ENCODE measurements around the gene TOMM22.

TOMM22 gene

DNA sequence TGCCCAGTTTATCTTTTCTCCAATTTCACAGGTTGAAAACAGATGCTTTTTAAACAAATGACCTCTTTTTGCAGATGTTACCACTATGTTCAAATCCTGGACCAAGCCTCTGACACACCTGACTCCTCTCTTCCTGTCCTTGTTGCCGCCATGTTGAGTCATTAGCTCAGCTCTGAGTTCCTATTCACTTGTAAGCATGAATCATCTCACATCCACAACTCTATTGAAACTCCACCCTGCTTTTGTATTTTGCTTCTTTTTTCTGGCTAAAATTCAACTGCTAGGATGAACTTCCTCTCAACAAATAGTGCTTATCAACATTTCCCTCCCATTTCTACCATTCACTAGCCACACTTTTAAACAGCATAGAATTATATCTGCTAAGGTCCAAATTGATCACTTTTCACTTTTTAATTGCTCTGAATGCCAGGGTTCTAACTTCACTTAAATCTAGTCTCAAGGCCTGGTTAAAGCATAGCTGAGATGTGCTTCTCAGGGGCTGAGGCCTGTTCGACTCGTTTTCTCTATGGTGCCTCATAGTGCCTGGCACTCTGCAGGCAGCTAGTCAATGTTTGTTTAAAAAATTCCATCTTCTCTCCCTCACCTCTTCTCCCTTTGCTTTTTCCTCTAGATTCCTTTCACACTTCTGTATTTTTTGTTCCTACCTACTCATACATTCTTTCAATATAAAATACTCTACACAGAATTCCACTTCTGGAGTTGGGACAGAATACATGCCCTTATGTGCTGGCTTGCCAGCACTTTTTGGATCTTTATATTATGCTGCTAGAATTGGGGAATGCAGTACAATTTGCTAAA is 15.1 kb downstream of the TOMM22 start:
- FAIRE-seq = no peak

DNA sequence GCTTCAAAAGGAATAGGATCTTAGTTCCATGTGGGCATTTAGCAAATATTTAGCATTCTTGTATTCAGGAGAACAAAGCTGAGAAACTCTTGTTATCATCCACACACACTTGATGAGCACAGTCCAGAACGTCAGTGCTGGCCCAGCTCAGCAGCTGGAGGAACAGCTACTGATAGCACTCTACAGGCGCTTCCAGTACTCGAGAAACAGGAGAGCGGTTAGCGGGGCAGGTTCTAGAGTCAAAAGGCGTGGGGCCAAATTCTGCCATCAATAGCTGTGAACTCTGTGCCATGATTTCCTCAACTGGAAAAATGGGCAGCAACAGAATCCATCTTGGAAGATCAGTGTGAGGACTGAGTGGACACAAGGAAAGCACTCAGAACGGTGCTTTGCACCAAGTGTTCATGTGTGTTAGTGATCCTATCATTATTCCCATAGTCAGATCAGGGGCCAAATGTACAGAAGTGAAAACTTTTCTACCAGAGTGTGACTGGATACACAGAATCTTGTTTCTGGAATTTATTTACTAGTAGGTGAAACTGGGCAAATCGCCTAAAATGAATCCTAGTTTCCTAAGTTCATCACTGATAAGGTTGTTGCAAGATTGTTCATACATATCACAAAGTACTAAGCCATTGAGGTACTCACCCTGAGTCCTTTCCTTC is 15.8 kb downstream of the TOMM22 start:
- no peak for FAIRE-seq

DNA sequence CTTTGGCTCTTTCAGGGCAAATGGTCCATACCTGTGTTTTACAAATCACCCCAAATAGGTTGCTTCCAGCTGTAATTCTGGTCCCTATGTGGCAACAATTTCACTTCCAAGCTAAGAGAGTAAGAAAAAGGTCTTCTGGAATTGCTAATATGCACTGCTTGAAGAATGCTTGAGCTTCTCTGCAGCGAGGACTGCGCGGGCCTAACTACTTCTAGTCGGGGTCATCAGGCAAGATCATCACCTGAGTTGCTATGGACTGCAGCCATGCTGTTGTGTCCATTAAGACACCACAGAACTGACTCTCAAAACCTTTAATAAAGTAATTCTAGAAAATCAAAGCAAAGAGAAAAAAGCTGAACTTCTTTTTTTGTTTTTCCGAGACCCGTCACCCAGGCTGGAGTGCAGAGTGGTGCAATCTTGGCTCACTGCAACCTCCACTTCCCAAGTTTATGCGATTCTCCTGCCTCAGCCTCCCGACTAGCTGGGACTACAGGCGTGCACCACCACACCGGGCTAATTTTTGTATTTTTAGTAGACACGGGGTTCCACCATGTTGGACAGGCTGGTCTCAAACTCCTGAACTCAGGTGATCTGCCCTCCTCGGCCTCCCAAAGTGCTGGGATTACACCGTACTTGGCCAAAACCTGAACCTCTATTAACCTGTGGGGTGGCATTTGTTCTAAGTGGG is 16.8 kb downstream of the TOMM22 start:
- FAIRE-seq = no peak

DNA sequence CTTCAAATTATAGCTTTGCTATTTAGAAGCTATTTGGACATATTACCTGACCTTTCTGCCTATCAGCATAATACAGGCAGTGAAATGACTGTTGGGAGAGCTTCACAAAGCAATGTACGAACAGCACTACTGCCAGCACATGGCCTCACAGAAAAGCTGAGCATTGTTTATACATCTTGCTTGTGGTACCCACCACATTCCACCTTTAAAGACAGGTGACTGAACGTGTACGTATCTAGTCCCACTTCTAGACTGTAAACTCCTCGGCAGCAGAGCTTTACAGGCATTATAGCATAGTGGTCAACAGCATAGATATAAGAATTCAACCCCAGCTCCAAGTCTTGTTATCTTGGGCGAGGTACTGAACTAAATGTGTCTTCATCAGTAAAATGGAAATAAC is 17.4 kb downstream of the TOMM22 start:
- FAIRE-seq = no peak

DNA sequence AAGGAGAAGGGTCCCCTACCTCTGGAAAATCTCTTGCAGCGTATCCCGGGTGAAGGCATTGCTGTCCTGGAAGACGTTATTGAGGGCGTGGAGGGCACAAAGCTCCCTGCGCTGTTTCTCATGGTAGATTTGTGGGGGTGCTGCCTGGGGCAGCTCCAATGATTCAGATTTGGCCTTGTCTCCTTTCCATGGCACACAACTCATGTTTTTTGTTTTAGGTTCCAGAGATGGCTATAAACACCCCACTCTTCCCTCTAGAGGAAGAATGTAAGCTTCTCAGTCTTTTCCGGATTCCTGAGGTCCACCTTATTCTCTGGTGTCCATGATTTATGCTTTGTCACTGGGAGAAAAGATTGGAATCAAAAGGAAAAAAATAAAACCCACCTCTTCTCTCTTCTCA is 18.0 kb downstream of the TOMM22 start:
- no peak for FAIRE-seq

DNA sequence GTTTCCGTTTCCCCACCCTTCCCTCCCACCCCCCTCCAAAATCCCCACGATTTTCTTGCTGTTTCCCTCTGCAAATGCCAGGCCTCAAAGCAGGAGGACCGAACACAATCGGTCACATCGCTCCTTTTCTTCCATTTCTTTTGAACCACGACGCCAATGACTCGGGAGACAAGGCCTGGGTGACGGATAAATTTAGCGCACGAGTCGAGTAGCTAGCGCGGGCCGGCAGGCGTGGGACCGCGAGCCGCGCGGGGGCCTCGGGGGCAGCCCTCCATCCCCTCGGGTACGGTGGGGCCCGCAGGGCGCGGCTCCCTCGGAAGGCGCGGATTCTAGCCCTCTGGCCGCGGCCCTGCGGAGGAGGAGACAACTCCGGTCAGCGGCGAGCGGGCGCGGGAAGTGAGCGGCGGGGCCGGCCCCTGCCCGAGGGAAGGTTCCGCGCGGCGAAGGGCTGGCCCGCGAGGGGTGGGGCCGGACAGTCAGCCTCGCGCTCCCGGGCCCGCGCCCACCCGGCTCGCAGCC is 18.6 kb downstream of the TOMM22 start:
- FAIRE-seq = no peak

DNA sequence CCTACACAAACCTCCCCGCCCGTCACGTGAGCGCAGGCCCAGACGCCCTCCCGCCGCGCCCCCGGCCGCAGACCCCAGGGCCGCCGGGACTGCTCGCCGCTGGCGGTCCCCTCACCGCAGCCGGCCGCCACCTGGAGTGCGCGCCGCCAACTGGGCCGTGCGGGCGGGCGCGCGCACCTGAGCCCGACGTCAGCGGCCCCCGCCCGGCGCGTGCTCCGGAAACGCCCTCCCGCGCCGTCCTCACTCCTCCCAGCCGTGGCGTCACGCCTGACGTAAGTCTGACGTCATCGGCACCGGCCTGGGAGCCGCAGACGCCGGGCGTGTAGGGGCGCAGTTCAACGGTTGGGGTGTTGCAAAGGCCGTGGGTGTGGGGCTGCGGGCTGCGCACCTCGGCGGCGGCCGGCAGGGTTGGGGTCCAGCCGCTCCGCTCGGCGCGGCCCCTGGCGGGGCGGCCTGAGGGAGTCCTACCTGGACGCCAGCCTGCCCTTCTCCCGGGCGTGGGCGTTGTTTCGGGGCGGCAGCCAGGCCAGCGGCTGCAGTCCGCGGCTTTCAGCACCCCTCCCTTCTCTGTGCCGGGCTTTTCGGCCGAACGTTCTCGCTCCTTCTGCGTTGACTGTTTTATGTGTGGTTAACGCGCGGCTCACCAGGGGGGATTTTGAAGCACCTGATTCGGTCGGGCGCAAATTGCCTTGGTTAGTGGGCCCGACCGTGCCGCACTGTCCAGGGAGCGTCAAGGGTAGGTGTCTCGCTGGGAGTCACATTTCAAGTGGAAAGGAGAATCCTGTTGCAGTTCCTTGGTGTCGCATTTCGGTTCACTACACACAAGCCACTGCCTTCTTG is 19.3 kb downstream of the TOMM22 start, which contains the start of gene JOSD1:
JOSD1 (minus strand) TSS at position 155 of the 840 bp plus-strand sequence. CDS start 956 bp downstream, outside the sequence.
- no peak for FAIRE-seq

DNA sequence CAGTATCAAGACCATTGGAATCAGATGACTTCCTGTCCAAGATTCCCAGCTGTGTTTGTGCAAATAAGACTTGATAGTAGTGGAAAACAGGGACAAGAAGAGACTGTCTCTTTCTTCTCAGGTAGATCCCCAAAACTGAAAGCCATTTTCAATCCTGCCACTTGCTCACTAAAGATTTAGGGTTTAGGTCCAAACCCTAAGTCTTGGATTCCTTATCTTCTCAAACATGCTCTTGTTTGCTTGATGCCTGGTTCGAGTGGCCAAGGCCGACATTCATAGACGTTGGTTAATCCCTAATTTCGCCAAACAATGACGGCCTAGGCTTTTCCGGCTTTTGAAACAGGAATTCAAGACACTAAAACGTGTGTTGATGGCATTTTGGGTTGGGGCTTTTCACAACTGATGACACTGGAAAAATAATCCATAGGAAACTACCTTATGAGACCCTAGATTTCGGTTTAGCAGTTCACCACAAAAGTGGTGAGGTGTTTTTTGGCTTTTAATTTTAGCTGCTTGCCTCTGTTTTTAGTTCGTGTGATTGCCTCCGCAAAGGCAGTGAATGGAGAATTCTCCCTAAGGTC is 23.0 kb downstream of the TOMM22 start:
- FAIRE-seq = no peak

DNA sequence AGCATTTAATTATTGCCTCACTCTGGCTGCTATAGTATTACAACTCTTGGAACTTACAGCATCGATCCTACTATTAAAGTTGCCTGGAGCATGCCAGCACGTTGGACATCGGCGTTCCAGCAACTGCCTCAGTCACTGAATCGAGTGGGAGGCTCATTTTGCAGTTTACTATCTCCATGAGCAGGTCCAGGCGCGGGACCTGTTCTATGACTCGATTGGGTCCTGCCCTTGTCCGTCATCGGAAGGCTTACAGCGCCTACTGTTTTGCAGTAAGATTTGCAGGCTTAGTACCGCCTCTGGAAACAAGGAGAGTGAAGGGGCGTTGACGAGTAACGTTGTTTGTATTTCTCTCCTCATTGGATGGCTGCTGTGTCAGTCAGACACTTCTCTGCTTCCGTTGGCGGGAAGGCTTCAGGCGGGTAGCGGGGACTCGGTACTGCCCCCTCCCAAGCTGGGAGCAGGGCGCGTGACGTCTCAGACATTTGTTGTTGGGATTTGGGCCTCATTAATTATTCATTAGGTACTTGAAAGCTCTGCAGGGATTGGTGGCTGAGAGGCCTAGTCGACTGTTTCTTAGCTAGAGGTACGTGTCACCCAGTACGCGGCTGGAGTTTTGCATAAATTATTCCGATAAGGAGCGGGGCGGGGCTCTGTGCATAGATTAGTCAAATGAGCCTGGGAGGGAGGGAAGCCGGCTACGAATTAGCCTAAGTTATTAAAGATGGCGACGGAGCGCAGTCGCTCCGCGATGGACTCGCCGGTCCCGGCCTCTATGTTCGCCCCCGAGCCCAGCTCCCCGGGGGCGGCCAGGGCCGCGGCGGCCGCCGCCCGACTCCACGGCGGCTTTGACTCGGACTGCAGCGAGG is 23.7 kb downstream of the TOMM22 start, which contains the start of gene GTPBP1:
GTPBP1 (plus strand) TSS at position 710 of the 866 bp plus-strand sequence; CDS start at position 722, 12 bp downstream.
- FAIRE-seq = peak; percentile 99

DNA sequence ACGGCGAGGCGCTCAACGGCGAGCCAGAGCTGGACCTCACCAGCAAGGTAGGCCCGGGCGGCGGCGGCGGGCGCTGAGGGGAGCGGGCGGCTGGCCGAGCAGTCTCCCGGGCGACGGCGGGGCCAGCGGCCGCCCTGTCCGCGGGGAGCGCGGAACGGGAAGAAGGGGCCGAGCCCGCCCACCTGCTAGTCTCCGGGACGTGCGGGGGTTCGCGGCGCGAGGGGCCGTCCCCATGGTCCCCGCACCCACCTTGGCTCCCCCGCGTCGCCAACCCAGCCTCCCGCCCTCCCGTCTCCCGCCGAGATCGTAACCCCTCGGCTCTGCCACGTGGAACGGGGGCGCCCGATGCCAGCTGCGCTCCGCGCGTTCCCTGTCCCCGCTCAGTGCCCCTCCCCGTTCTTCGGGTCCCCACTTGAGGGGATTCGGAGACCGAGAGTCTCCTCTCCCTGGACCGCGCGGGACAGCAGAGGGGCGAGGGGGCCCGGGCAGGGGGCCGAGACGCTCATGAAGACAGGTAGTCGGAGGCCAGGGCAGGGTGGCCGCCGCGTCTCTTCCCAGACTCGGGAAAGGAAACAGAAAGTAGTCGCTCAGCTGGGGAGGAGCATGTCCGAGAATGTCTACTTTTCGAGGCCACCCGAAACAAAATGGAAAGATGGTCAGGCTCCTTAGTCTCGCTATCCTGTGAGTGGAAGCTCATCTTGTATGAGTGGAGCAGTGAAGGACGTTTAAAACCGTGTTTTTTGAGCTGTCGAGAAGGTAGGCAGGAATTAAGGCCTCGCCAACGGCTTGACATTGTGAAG is 24.5 kb downstream of the TOMM22 start:
- no peak for FAIRE-seq

DNA sequence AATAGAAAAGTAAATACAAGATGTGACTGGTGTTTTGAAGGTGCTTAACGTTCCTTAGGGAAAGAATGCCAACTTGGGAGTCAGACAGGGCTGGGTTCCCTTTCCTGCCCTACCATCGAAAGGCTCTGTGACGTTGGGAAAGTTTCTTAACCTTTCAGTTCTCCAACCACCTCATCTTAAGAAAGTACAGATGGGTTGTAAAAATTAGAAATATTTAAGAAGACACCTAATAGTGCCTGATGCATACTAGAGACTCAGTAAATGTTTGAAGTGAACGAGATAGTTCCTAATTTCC is 25.1 kb downstream of the TOMM22 start:
- no peak for FAIRE-seq

DNA sequence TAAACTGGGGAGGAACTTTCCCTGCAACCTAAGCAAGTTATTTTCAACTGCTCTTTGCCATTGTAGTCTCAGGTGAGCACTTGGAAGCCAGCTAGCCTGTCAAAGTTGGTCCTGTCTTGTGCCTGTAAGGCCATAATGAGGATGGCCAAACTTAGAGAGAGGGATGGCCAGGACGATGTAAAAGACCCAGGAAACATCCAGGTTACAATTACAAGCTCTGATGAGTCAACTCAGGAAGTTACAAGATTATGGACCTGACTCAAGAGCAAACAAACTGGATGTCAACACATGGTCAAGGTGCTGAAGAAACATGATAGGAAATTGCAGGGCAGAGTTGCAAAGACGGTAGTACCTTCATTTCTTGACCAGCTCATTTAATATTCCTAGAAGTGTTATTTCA is 25.6 kb downstream of the TOMM22 start:
- no peak for FAIRE-seq

DNA sequence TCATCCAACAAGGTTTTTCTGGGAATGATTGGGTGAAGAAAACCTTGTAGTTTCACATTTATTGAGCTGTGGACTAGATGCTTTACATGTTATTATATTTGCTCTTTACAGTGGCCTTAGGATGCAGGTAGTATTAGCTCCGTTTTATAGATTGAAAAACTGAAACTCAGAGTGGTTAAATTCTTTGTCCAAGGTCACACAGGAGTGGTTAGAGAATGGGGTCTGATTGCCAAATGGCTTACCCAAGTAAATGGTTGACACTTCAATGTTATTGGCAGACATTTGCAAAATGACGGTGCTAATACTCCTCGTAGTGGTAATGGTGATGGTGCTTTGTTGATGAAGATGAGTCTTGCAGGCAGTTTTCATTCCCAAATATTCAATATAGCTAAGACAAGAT is 26.2 kb downstream of the TOMM22 start:
- FAIRE-seq = no peak

DNA sequence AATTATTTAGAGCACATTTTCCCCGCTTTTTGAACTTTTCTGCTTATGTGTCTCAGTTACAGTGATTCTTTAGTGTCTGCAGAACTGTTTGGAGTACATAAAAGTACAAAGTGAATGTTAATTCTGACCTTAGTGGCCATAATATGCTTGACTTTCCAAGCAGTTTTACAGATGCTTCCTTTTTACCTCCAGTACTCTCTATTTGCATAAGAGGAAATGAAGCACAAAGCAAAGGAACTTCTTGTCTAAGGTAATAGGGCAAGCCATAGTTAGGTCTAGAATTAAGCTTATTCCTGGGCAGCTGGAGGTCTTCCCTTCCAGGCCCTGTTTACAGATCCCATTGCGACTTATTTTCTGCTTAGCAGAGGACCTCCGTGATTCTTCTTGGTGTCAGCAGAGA is 27.5 kb downstream of the TOMM22 start:
- no peak for FAIRE-seq

DNA sequence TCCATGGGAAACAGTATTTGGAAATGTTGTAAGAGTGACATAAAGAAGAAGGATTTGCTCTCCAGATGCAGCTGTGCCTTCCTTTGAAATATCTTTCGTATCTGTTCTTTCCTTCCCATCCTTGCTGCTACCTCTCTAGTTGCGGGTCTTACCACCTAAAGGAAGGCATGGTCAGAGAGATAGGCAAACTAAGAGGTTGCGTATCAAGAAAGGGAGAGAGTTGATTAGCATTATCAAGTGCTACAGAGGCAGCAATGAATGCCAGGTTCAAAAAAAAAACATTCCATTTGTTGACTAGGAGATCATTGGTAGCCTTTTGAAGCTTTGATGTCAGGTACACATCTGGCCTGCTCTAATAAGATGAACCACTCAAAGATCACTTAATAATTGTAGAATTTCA is 28.6 kb downstream of the TOMM22 start:
- no peak for FAIRE-seq

DNA sequence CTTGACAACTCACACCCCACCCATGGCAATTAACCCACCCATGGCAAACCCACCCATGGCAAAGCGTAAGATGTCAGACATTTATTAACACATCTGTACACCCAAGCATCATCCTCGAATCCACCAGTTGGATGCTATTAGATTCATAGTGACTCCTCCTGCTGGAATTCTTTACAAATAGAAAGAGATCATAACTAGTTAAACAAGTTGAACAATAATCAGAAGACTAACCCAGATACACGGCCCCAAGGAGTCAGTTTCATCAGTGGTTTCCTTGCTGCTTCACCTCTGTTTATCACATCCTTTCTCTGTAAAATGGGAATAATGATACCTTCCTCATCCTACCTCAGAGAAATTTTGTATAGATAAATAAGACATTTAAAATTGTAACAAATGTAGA is 29.1 kb downstream of the TOMM22 start:
- FAIRE-seq = no peak

DNA sequence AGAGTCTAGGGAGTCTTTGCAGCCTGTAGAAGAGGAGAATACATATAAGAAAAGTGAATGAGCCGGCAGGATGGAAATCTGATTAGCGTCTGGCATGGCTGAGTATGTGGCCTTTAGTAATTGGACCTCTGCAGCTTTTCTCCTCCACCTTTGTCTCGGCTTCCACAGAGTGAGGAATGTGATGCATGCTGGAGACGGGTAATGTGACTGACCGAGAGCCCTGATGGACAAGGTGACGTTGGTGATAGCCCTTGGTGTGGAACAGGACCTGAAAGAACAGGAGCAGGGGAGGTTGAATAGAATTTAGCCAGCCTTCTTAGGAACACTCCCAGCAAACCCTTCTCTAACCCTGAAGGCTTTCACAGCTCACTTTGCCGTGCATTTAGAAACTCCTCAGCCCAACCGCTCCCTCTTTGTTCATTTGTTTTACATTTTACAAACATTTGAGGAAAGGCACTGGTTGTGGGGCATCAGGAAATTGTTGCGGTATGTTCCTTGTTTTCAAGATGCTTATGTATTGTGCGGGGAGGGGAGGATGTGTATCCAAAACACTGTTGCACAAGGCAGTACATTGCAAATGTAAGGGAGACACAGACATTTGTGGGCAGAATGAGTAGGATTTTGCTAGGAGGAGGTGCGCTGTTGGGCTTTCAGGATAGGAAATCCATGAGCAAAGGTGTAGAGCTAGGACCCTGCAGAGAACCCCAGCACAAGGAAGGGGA is 30.9 kb downstream of the TOMM22 start:
- no peak for FAIRE-seq

DNA sequence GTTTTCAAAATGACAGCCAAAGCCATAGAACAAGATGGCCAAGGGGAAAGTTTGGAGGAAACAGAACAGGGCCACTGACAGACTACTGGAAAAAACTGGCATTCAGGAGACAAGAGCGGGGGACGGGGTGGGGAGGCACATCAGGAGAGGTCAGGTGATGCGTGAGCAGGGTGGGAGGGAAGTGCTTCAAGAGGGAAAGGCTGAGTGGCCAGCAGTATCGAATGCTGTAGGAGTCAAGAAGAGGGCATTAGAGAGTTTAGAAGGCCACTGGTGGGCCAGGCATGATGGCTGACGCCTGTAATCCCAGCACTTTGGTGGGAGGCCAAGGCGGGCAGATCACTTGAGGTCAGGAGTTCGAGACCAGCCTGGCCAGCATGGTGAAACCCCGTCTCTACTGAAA is 32.2 kb downstream of the TOMM22 start:
- FAIRE-seq = no peak

DNA sequence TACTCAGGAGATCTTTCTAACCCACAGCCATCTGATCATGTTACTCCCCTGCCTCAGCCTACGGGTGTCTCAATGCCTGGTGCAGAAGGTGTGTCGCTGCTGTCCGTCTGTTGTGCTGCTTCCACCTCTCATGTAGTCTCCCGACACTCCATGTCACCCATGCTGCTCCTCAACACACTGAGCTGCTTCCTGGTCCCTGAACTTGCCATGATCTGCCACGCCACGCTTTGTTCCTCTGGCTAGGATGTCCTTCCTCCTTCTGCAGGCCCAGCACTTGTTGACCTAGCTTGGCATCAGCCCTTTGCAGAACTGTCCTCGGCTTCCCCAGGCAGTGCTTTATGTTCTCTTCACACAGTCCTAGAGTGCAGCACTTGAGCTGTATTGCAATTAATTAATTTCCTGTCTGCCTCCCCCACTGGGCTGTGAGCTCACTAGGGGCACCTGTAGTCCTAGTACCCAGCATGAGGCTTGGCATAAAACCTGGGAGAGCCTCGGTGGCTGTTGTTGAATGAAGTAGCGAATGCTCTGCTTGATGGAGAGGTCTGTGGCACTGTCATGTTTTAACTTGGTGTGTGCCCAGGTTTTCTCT is 33.5 kb downstream of the TOMM22 start:
- FAIRE-seq = no peak

Measured in G401.6 (cell line).